Stimulated activated CD8-positive, alpha-beta memory T cell treated with anti-CD3 and anti-CD28 coated beads, Interleukin-15, amount 100 ng/mL, for 48 hours (primary cell): ENCODE results near the gene MBD6.

Source experiments
- DNase-seq, 2 donors: peaks; one replicate each; pipeline ENCODE4 v3.0.0-alpha.2; 2020; ENCODE audit warnings: low read depth in 2 of 2

Gene MBD6

GRCh38 chr12:57577981-57578758 is 55.5 kb downstream of the MBD6 start:
- DNase-seq = no peak

DNA sequence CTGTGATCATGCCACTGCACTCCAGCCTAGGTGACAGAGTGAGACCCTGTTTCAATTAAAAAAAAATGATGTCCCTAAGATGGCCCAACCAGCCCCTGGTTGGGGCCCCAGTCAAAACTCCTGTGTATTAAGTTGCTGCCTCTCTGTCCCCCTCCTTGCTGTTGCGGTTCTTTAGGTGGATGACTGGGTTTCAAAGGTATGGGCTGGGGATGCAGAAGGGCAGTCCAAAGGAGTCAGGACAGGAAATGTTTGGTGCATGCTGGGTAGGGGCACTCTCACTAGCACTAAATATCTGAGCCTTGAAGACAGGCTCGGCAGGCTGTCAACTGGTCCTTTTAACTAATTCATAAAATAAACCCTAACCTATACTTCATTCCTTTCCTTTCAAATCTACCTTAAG is 56.4 kb downstream of the MBD6 start:
- no peak for DNase-seq
